GM12891 (cell line): ENCODE measurements around the gene GAD2. TPM values are rescaled to one million over a fixed set of nuclear protein-coding genes. Genes with fewer than 3 reads are reported as not detected.

ENCODE experiments used
- DNase-seq: peaks from one replicate; pipeline ENCODE4 v3.0.0; 2011; ENCODE audit warnings: low spot score; ENCODE audit not compliant: insufficient read length
- FAIRE-seq: peaks from 2 replicates; lab custom pipeline; 2011; peaks lifted over from hg19 to GRCh38; lab: Jason Lieb, UNC
- PAX5 ChIP-seq: IDR thresholded peaks from 2 replicates; pipeline ENCODE4 v1.6.1; 2011; ENCODE audit warnings: low read length, moderate library complexity, mild to moderate bottlenecking; ENCODE audit not compliant: insufficient read depth, severe bottlenecking
- POLR2A ChIP-seq: IDR thresholded peaks from 2 replicates; pipeline ENCODE4 v1.6.1; 2011; ENCODE audit warnings: low read depth, low read length, control low read depth
- POLR2AphosphoS5 ChIP-seq: IDR thresholded peaks from 2 replicates; pipeline ENCODE4 v1.6.1; 2011; ENCODE audit warnings: low read depth, low read length, control low read depth
- POU2F2 ChIP-seq: IDR thresholded peaks from 2 replicates; pipeline ENCODE4 v1.6.1; 2011; ENCODE audit warnings: low read depth, mild to moderate bottlenecking, control low read depth, low read length, moderate library complexity
- SPI1 ChIP-seq: IDR thresholded peaks from 2 replicates; pipeline ENCODE4 v1.6.1; 2011; ENCODE audit warnings: low read depth, low read length, control low read depth
- TAF1 ChIP-seq: IDR thresholded peaks from 2 replicates; pipeline ENCODE4 v1.6.1; 2011; ENCODE audit warnings: low read depth, low read length, control low read depth
- polyA plus RNA-seq: library from polyadenylated mRNA; unstranded; fragments of >200 nt; gene quantifications from one replicate; pipeline ENCODE4 v1.2.1, GENCODE V29; 2012; ENCODE audit warnings: low read depth, missing spikeins, inconsistent platforms; ENCODE audit not compliant: missing spikeins

GAD2 gene
- not detected for polyA plus RNA-seq

GRCh38 chr10:26216585-26217395, at the start of gene GAD2:
TSS of gene GAD2 (plus strand) at chr10:26216774. CDS start at chr10:26216810, 36 bp downstream.
- FAIRE-seq (no peak), DNase-seq (no peak)
- TF ChIP-seq POLR2A: no peak
- no peak for TF ChIP-seq PAX5
- no peak for TF ChIP-seq SPI1
- TF ChIP-seq POLR2AphosphoS5: no peak
- no peak for TF ChIP-seq POU2F2
- TF ChIP-seq TAF1: no peak

GRCh38 chr10:26169466-26169865, 47.1 kb upstream of the GAD2 start:
- TF ChIP-seq TAF1 (no peak), POU2F2 (no peak), POLR2AphosphoS5 (no peak), SPI1 (no peak), POLR2A (no peak), PAX5 (no peak)
- DNase-seq: no peak
- no peak for FAIRE-seq

GRCh38 chr10:26172131-26172530, 44.4 kb upstream of the GAD2 start:
- no peak for FAIRE-seq
- DNase-seq: no peak
- TF ChIP-seq TAF1 (no peak), POLR2A (no peak), POLR2AphosphoS5 (no peak), PAX5 (no peak), SPI1 (no peak), POU2F2 (no peak)

DNA sequence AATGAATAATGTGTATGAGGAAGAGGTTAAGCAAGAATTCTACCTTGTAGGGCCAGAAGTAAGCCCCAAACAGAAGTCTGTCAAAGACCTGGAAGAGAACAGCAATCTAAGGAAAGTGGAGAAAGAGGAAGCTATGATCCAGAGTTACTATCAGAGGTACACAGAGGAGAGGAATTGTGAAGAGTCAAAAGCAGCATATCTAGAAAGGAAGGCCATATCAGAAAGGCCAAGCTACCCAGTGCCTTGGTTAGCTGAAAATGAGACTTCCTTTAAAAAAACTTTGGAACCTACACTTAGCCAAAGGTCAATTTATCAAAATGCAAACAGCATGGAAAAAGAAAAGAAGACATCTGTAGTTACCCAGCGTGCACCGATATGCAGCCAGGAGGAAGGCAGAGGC, 42.7 kb upstream of the GAD2 start:
- no peak for TF ChIP-seq PAX5
- TF ChIP-seq POLR2A: no peak
- TF ChIP-seq POU2F2: no peak
- TF ChIP-seq TAF1: no peak
- TF ChIP-seq POLR2AphosphoS5: no peak
- TF ChIP-seq SPI1: no peak
- no peak for DNase-seq
- FAIRE-seq: no peak

DNA sequence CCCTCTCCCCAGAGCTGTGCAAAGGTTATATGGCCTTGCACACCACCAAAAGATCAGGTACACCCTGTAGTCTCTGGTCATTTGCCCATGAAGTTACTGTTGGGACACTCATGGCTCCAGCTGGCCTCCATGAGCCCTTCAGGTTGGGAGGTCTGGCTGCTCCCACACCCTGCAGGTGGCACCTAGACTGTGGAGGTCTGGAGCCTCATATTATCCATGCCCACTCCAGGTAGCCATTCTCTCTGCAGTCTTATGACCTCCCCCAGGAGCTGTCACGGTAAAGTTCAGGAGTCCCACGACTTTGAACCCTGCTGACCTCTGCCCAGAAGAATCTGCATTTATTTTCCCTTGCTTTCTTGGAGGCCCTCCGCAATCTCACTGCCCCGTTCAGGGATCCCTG, 39.2 kb upstream of the GAD2 start:
- TF ChIP-seq SPI1: no peak
- TF ChIP-seq POU2F2: no peak
- TF ChIP-seq PAX5: no peak
- no peak for TF ChIP-seq POLR2AphosphoS5
- no peak for TF ChIP-seq TAF1
- TF ChIP-seq POLR2A: no peak
- no peak for DNase-seq
- FAIRE-seq: no peak

DNA sequence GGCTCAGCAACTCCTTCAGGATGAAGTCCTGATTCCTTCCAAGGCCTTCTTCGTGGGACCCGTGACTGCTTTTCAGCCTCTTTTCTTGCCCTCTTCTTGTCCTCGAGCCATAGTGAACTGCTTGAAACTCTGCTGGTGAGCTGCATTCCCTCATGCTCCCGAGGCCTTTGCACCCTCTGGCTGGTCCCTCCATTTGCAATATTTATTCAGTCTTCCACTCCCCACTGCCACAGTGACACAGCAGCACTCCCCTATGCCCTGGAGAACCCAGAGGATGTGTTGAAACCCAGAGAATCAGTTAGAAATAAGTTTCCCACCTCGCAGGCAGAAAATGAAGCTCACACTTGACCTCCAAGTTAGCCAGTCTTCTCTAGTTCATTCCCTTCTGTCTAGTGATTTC, 22.3 kb upstream of the GAD2 start:
- FAIRE-seq (no peak), DNase-seq (no peak)
- TF ChIP-seq POLR2AphosphoS5 (no peak), TAF1 (no peak), SPI1 (no peak), PAX5 (no peak), POLR2A (no peak), POU2F2 (no peak)

DNA sequence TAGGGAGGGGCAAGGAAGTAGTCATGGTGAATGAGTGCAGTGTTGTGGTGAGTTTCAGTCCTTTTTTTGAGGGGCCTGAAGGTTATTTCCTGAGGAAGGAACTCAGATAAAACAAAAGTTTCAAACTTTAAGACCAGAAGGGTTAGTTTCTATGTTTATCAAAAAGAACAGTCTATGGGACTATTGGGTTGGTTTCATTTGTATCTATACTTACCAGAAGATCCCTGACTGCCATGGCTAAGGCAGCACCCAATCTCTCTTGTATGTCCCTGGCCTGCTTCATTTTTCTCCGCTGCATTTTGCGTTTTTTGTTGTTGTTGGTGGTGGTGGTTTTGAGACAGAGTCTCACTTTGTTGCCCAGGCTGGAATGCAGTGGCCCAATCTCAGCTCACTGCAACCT, 19.3 kb upstream of the GAD2 start:
- TF ChIP-seq SPI1: no peak
- no peak for TF ChIP-seq POU2F2
- TF ChIP-seq POLR2AphosphoS5: no peak
- no peak for TF ChIP-seq TAF1
- TF ChIP-seq PAX5: no peak
- no peak for TF ChIP-seq POLR2A
- DNase-seq (no peak), FAIRE-seq (no peak)

DNA sequence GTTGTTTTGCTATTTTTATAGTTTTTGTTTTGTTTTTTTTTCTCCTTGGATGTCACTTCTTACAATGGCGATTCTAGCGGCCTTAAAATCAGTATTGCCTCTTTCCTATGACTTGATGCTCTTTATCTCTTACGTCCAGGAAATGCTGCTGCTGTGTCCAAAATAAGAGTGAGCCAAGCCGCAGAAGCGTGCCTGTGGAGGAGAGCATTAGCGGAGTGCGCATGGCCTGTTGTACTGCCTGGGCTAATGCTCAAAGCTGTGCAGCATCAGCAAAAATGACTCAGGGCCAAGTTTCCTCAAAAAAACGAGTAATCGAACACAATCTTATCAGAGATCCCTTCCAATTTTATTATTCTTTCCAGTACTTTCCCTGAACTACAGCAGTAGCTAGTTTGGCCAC, 18.5 kb upstream of the GAD2 start:
- no peak for DNase-seq
- no peak for FAIRE-seq
- no peak for TF ChIP-seq POLR2A
- no peak for TF ChIP-seq POLR2AphosphoS5
- no peak for TF ChIP-seq SPI1
- TF ChIP-seq TAF1: no peak
- no peak for TF ChIP-seq POU2F2
- TF ChIP-seq PAX5: no peak

DNA sequence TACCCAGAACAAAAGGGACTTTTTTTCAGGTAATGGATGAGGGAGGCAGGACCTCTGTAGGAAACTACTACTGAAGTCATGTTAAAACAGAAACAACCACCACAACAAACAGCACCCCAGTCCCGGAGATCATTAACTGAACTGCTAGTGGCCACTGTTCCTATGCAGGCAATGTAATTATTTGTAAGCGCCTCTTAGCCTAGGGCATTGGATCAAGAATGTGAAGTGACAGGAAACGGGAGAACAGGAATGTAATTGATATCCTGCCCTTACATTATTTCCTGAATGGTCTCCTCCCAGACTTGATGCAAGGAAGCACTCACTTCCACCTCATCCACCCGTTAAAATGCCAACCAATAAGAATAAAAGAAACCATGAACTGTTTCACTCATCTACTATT, 16.7 kb upstream of the GAD2 start:
- DNase-seq: no peak
- TF ChIP-seq POLR2A (no peak), POU2F2 (no peak), SPI1 (no peak), POLR2AphosphoS5 (no peak), PAX5 (no peak), TAF1 (no peak)
- no peak for FAIRE-seq

DNA sequence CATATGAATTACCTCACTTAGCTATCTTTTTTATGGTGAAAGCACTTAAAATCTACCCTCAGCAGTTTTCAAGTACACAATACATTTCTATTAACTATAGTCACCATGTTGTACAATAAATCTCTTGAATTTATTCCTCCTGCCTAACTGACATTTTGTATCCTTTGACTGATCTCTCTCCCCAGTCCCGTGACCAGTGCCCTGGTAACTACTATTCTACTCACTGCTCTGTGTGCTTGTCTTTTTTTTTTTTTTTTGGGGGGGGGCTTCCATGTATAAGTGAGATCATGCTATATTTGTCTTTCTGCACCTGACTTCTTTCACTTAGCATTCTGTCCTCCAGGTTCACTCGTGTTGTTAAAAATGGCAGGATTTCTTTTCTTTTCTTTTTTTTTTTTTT, 11.4 kb upstream of the GAD2 start:
- DNase-seq (no peak), FAIRE-seq (no peak)
- TF ChIP-seq SPI1 (no peak), PAX5 (no peak), POLR2A (no peak), TAF1 (no peak), POU2F2 (no peak), POLR2AphosphoS5 (no peak)
